Duodenal mucosa (tissue), 2 donors: ENCODE data around the gene LETM1.

ENCODE experiments used
- H3K27ac ChIP-seq: one replicate; pipeline ENCODE4 v1.7.0; 2013; ENCODE audit warnings: low read depth, low read length
- H3K27me3 ChIP-seq, 2 donors: one replicate each; pipeline ENCODE4 v1.7.0; 2013; ENCODE audit warnings: low read length in 2 of 2, control low read depth in 1 of 2; ENCODE audit not compliant: insufficient read depth in 2 of 2, control insufficient read depth in 1 of 2
- H3K36me3 ChIP-seq, 2 donors: one replicate each; pipeline ENCODE4 v1.7.0; 2013; ENCODE audit warnings: low read length in 2 of 2, control low read depth in 1 of 2; ENCODE audit not compliant: insufficient read depth in 2 of 2, control insufficient read depth in 1 of 2
- H3K4me1 ChIP-seq, 2 donors: one replicate each; pipeline ENCODE4 v1.7.0; 2013; ENCODE audit warnings: low read length in 2 of 2, control low read depth in 1 of 2; ENCODE audit not compliant: insufficient read depth in 2 of 2, control insufficient read depth in 1 of 2
- H3K4me3 ChIP-seq, 2 donors: one replicate each; pipeline ENCODE4 v1.7.0; 2013; ENCODE audit warnings: low read length in 2 of 2, low read depth in 1 of 2
- H3K9ac ChIP-seq, 2 donors: one replicate each; pipeline ENCODE4 v1.7.0; 2013; ENCODE audit warnings: low read length in 2 of 2, low read depth in 1 of 2
- H3K9me3 ChIP-seq, 2 donors: one replicate each; pipeline ENCODE4 v1.7.0; 2013; ENCODE audit warnings: low read length in 2 of 2, control low read depth in 1 of 2; ENCODE audit not compliant: control insufficient read depth in 1 of 2

LETM1 gene

GRCh38 chr4:1789552-1789951 is 66.4 kb downstream of the LETM1 start:
- Histone ChIP-seq H3K9me3 (no peaks in the 10 kb centered on the region), H3K27ac (no peak overlapping the region), H3K27me3 (peaks cover 0 to 2% of the 10 kb centered on the region in 2 donors)

GRCh38 chr4:1788254-1788973 is 67.5 kb downstream of the LETM1 start:
- H3K9me3 ChIP-seq: no peaks in the 10 kb centered on the region
- no peak overlapping the region for H3K4me3 ChIP-seq
- H3K9ac ChIP-seq: no peak overlapping the region
- no peak overlapping the region for H3K27ac ChIP-seq
- H3K4me1 ChIP-seq: peaks cover 3 to 5% of the 10 kb centered on the region in 2 donors
- no peaks in the 10 kb centered on the region for H3K27me3 ChIP-seq
- H3K36me3 ChIP-seq: no peaks in the 10 kb centered on the region

More at GRCh38 chr4:1789552-1789951, 66.4 kb downstream of the LETM1 start:
- no peaks in the 10 kb centered on the region for H3K36me3 ChIP-seq
- no peak overlapping the region for H3K4me3 ChIP-seq
- no peak overlapping the region for H3K9ac ChIP-seq
- peaks cover 3 to 11% of the 10 kb centered on the region in 2 donors for H3K4me1 ChIP-seq

GRCh38 chr4:1787411-1788077 is 68.4 kb downstream of the LETM1 start:
- Histone ChIP-seq H3K9ac (no peak overlapping the region), H3K27ac (no peak overlapping the region), H3K9me3 (no peaks in the 10 kb centered on the region), H3K4me1 (peaks cover 3 to 5% of the 10 kb centered on the region in 2 donors), H3K27me3 (no peaks in the 10 kb centered on the region), H3K4me3 (no peak overlapping the region), H3K36me3 (no peaks in the 10 kb centered on the region)

- Histone ChIP-seq H3K27ac (no peak overlapping the region), H3K9me3 (no peaks in the 10 kb centered on the region), H3K9ac (no peak overlapping the region), H3K27me3 (no peaks in the 10 kb centered on the region), H3K36me3 (no peaks in the 10 kb centered on the region), H3K4me1 (peaks cover 3 to 5% of the 10 kb centered on the region in 2 donors), H3K4me3 (no peak overlapping the region)
Observed at GRCh38 chr4:1786544-1787362, 69.2 kb downstream of the LETM1 start.

GRCh38 chr4:1785592-1785991 is 70.4 kb downstream of the LETM1 start:
- Histone ChIP-seq H3K4me1 (peaks cover 3 to 5% of the 10 kb centered on the region in 2 donors), H3K36me3 (no peaks in the 10 kb centered on the region), H3K27me3 (no peaks in the 10 kb centered on the region), H3K4me3 (no peak overlapping the region), H3K9me3 (no peaks in the 10 kb centered on the region), H3K9ac (no peak overlapping the region), H3K27ac (no peak overlapping the region)

- Histone ChIP-seq H3K9ac (no peak overlapping the region), H3K27ac (no peak overlapping the region)
Observed at GRCh38 chr4:1784789-1785591, 71.0 kb downstream of the LETM1 start.

GRCh38 chr4:1784395-1784788 is 71.6 kb downstream of the LETM1 start:
- no peaks in the 10 kb centered on the region for H3K27me3 ChIP-seq
- H3K27ac ChIP-seq: no peak overlapping the region
- H3K9me3 ChIP-seq: no peaks in the 10 kb centered on the region
- peaks cover 3 to 5% of the 10 kb centered on the region in 2 donors for H3K4me1 ChIP-seq
- no peaks in the 10 kb centered on the region for H3K36me3 ChIP-seq
- H3K4me3 ChIP-seq: no peak overlapping the region
- no peak overlapping the region for H3K9ac ChIP-seq

More at GRCh38 chr4:1784789-1785591, 71.0 kb downstream of the LETM1 start:
- Histone ChIP-seq H3K4me1 (peaks cover 3 to 5% of the 10 kb centered on the region in 2 donors), H3K27me3 (no peaks in the 10 kb centered on the region), H3K4me3 (no peak overlapping the region), H3K36me3 (no peaks in the 10 kb centered on the region), H3K9me3 (no peaks in the 10 kb centered on the region)

GRCh38 chr4:1783970-1784369 is 72.0 kb downstream of the LETM1 start:
- H3K9me3 ChIP-seq: no peaks in the 10 kb centered on the region
- no peak overlapping the region for H3K27ac ChIP-seq
- H3K4me1 ChIP-seq: peaks cover 3 to 5% of the 10 kb centered on the region in 2 donors
- no peak overlapping the region for H3K9ac ChIP-seq
- H3K27me3 ChIP-seq: no peaks in the 10 kb centered on the region
- no peak overlapping the region for H3K4me3 ChIP-seq
- H3K36me3 ChIP-seq: no peaks in the 10 kb centered on the region

- H3K27me3 ChIP-seq: no peaks in the 10 kb centered on the region
- no peak overlapping the region for H3K4me3 ChIP-seq
- H3K4me1 ChIP-seq: peaks cover 3 to 5% of the 10 kb centered on the region in 2 donors
- H3K9ac ChIP-seq: no peak overlapping the region
- no peaks in the 10 kb centered on the region for H3K36me3 ChIP-seq
- no peak overlapping the region for H3K27ac ChIP-seq
- H3K9me3 ChIP-seq: no peaks in the 10 kb centered on the region
Observed at GRCh38 chr4:1783015-1783414, 72.9 kb downstream of the LETM1 start.
